ENCODE measurements around the gene SLC5A2.
"Not testable (repeated sequence)": the region's sequence is repeated elsewhere in the genome, so short reads cannot be mapped to it uniquely, and the experiment has no call there.

Gene SLC5A2

DNA sequence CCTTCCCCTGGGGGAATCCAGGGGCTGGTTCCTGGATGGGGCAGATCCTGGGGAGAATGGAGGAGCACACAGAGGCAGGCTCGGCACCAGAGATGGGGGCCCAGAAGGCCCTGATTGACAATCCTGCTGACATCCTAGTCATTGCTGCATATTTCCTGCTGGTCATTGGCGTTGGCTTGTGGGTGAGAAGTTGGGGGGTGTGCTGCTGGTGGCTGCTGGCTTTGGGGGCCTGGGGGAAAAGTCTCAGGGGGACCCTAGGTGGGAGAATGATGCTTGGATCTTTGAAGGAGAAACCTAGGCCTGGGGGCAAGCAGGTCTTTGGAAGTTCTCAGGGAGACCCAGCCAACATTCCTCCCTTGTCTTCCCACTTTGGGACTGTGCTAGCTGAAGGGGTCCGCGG is at the start of gene SLC5A2:
TSS of gene SLC5A2 (plus strand) at position 43 of the 400 bp plus-strand sequence. CDS start at position 57, 14 bp downstream.
- in situ Hi-C loops (cut with HindIII; ENCODE audit: low sequenced_read_pairs): no loop called here

DNA sequence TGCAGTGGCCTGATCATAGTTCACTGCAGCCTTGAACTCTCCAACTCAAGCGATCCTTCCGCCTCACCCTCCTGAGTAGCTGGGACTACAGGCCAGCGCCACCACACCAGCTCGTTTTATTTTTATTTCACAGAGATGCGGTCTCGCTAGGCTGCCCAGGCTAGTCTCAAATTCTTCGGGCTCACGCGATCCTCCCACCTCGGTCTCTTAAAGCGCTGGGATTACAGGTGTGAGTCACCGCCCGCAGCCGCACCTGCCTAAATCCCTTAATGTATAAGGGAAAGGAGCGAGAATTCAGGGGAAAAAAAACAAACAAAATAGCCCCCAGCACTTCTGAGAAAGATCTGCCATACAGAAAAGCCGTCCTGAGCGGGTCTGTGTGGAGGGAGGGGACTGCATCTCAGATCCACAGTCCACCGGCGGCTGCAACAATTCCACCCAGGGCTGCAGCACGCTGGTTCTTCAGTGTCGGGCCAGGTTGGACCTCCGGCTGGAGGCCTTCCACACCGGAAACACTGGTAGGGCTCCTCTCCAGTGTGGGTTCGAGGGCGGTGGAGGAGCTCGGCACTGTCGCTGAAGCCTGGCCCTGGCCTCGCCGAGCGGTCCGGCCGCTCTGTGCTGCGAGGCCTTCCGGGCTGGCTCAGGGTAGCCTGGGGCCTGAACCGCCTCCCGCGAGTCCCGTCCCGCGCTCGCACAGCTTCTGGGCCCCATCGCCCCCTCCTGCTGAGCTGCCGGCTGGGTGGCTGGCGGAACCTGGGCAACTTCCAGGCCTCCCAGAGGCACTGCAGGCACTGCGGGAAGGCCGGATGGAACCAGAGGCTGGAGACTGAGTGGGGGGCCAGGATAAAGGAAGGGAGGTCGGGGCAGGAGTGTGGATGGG is 47.3 kb upstream of the SLC5A2 start:
- in situ Hi-C loops (cut with HindIII; ENCODE audit: low sequenced_read_pairs): no loop called here

DNA sequence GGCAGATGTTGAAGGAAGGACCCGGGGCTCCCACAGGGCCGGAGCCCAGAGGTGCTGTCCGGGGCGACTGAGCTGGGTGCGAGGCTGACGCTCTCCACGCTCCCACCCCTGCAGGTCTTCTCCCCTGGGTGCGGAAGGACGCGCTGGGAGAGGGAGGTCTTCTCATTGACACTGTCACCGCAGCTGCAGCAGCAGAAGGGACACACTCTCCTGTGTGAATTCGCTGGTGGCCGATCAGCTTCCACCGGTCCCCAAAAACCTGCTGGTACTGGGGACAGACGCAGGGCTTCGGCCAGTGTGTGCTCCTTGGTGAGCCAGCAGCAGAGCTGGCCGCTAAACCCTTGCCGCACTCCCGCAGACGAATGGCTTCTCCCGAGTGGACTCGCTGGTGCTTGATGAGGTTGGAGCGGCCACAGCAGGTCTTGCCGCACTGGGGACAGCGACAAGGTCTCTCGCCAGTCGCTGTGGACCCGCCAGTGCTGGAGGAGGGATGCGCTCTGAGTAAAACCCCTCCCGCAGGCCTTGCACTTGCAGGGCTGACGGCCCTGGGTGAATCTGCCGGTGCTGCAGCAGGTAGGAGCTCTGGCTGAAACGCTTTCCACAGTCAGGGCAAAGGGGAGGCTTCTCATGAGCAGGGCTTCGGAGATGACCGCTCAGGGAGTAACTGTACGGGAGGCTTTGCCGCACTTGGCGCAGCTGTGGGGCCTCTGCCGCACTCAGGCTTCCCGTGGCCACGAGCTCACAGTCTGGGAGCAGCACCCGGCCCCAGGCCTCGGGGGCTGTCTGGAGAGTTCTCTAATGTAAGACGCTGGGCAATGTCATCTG is 46.5 kb upstream of the SLC5A2 start:
- in situ Hi-C loops (cut with HindIII; ENCODE audit: low sequenced_read_pairs): no loop called here

- in situ Hi-C loops (cut with HindIII; ENCODE audit: low sequenced_read_pairs): no loop called here
Measured at GRCh38 chr16:31438414-31438813, 44.5 kb upstream of the SLC5A2 start.

DNA sequence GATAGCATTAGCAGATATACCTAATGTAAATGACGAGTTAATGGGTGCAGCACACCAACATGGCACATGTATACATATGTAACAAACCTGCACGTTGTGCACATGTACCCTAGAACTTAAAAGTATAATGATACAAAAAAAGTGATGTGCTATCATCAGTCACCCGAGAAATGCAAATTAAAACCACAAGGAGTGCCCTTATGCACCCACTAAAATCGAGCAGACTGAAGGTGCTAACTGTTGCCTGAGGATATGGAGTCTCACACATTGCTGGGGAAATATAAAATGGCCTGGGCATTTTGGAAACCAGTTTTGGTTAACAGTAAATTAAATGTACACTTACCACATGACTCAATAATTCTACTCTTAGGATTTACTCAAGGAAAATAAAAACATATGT is 43.9 kb upstream of the SLC5A2 start:
- in situ Hi-C loops (cut with HindIII; ENCODE audit: low sequenced_read_pairs): not testable (repeated sequence)

DNA sequence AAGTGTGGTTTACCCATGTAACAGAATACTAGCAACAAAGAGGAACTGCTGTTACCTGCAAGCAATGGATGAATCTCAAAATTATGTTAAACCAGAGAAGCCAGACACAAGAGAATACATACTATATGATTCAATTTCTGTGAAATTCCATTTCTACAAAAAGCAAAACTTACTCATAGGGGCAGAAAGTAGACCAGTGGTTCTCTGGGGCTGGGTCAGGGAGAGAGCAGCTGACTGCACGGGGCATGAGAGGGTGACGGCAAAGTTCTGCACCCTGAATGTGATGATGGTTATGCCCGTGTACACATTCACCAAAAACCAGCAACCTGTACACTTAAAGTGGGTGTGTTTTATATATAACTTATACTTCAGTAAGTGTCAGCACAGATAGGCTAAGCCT is 43.4 kb upstream of the SLC5A2 start:
- in situ Hi-C loops (cut with HindIII; ENCODE audit: low sequenced_read_pairs): no loop called here

GRCh38 chr16:31440516-31441184 is 42.3 kb upstream of the SLC5A2 start:
- in situ Hi-C loops (cut with HindIII; ENCODE audit: low sequenced_read_pairs): no loop called here

DNA sequence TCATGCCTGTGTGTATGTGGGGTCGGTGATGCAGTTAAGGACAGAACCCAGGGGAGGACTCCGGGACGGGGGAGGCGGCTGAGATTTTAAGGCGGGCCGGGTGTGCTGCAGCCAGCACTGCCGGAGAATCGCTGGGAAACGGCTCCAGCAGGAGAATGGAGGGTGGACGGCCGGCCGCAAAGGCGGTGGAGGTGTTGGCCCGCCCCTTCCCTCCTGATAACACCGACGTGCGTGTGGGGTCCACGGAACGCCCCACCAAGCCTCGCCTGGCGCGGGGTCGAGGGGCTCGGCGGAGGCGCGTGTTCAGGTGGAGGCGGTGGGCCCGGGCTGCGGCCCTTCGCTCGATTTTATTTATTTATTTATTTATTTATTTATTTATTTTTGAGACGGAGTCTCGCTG is 41.0 kb upstream of the SLC5A2 start:
- in situ Hi-C loops (cut with HindIII; ENCODE audit: low sequenced_read_pairs): no loop called here

DNA sequence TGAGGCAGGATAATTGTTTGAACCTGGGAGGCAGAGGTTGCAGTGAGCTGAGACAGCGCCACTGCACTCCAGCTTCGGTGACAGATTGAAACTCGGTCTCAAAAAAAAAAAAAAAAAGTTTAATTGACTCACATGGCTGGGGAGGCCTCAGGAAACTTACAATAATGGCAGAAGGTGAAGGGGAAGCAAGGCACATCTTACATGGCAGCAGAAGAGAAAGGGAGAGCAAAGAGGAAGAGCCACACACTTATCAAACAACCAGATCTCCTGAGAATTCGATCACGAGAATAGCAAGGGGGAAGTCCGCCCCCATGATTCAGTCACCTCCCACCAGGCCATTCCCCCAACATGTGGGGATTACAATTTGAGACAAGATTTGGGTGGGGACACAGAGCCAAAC is 37.0 kb upstream of the SLC5A2 start:
- in situ Hi-C loops (cut with HindIII; ENCODE audit: low sequenced_read_pairs): not testable (repeated sequence)

DNA sequence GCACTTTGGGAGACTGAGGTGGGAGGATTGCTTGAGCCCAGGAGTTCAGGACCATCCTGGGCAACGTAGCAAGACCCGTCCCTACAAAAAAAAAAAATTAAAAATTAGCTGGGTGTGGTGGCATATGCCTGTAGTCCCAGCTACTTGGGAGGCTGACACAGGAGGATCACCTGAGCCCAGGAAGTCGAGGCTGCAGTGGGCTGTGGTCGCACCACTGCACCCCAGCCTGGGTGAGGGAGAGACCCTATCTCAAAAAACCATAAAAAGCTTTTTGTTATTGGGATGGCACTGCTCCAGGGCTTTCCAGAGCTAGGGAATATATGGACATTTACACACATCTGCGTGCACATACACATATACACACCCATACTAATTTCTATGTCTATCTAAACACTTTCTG is 31.7 kb upstream of the SLC5A2 start:
- in situ Hi-C loops (cut with HindIII; ENCODE audit: low sequenced_read_pairs): loop anchor here (25.0 kb wide), 2 partner anchors 389 to 514 kb away; partner anchors contain the start of genes ORAI3, ZNF646 and ZNF668

DNA sequence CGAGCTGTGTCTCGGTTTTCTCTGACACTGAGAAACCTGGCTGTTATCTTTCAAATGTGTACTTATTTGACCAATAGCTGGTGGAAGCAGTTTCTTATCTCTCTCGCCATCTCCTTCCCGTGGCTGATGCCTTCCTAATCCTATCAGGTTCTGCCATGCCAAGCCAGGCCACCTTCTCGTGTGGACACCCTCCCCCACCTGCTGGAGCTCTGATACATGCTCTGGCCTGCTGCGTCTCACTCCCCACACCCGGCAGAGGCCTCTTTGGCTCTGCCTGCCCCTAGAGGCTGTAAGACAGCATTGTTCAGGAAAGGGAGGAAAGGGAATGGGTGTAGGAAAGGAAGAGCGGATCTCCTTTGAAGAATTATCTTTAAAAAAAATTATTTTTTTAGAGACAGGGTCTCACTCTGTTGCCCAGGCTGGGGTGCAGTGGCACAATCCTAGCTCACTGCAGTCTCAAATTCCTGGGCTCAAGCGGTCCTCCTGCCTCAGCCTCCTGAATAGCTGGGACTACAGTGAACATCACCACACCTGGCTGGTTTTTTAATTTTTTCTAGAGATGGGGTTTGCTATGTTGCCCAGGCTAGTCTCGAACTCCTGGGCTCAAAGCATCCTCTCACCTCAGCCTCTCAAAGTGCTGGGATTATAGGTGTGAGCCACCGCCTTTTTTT is 31.1 kb upstream of the SLC5A2 start:
- in situ Hi-C loops (cut with HindIII; ENCODE audit: low sequenced_read_pairs): loop anchor here (25.0 kb wide), 2 partner anchors 390 to 515 kb away; partner anchors contain the start of genes ORAI3, ZNF646 and ZNF668

DNA sequence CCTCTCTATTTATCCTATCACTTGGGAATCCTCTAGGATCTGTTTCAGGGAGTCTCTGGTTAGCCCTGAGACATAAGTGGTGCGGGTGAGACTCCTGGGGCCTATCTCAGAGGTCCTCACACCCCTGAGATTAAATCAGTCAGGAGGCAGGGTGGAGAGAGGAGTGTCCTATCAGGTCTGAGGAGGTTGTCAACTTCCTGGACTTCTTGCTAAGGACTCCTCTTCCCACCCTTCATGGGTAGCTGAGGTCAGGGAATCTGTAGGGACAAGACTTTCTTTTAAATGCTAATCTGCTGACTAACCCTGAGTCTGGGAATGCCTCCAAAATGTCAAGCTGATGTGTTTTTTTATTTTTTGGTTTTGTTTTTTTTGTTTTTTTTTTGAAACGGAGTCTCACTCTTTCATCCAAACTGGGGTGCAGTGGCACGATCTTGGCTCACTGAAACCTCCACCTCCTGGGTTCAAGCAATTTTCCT is 30.3 kb upstream of the SLC5A2 start:
- in situ Hi-C loops (cut with HindIII; ENCODE audit: low sequenced_read_pairs): loop anchor here (25.0 kb wide), 2 partner anchors 390 to 515 kb away; partner anchors contain the start of genes ORAI3, ZNF646 and ZNF668

GRCh38 chr16:31453255-31454204 is 29.4 kb upstream of the SLC5A2 start:
- in situ Hi-C loops (cut with HindIII; ENCODE audit: low sequenced_read_pairs): loop anchor here (25.0 kb wide), 2 partner anchors 391 to 516 kb away; partner anchors contain the start of genes ORAI3, ZNF646 and ZNF668

- in situ Hi-C loops (cut with HindIII; ENCODE audit: low sequenced_read_pairs): loop anchor here (25.0 kb wide), 2 partner anchors 393 to 518 kb away; partner anchors contain the start of genes ORAI3, ZNF646 and ZNF668
Measured at GRCh38 chr16:31455601-31456314, 27.2 kb upstream of the SLC5A2 start.

- in situ Hi-C loops (cut with HindIII; ENCODE audit: low sequenced_read_pairs): loop anchor here (25.0 kb wide), 2 partner anchors 395 to 520 kb away; partner anchors contain the start of genes ORAI3, ZNF646 and ZNF668
Measured at GRCh38 chr16:31456988-31457360, 25.9 kb upstream of the SLC5A2 start.

GRCh38 chr16:31458073-31458843 is 24.7 kb upstream of the SLC5A2 start:
- in situ Hi-C loops (cut with HindIII; ENCODE audit: low sequenced_read_pairs): loop anchor here (25.0 kb wide), 2 partner anchors 396 to 521 kb away; partner anchors contain the start of genes ORAI3, ZNF646 and ZNF668
